Activated CD8-positive, alpha-beta T cell treated with anti-CD3 and anti-CD28 coated beads for 36 hours (primary cell): ENCODE results near the gene CRYBA4. TPM values are rescaled to one million over a fixed set of nuclear protein-coding genes. Genes with fewer than 3 reads are reported as not detected.

ENCODE experiments used
- ATAC-seq: fragments of 200-7000 bp; cut with Tn5 transposase; one replicate; pipeline ENCODE4 v1.10.0; 2021; ENCODE audit warnings: mild to moderate bottlenecking, moderate library complexity
- CTCF ChIA-PET: fragments of 350-600 bp; sonication (Branson Sonifier 250); formaldehyde crosslinking; loops from one replicate; lab custom pipeline; 2021; ENCODE audit warnings: antibody characterized with exemption; lab: Charles Lee
- POLR2A ChIA-PET: fragments of 350-600 bp; sonication (Branson Sonifier 250); formaldehyde crosslinking; loops from one replicate; lab custom pipeline; 2021; ENCODE audit warnings: antibody characterized with exemption; lab: Charles Lee
- DNase-seq: peaks from one replicate; pipeline ENCODE4 v3.0.0-alpha.2; 2020
- H3K27ac Mint-ChIP-seq: one replicate; pipeline ENCODE4 v1.8.0; 2021; ENCODE audit warnings: mild to moderate bottlenecking, mixed read lengths
- H3K27me3 Mint-ChIP-seq: one replicate; pipeline ENCODE4 v1.8.0; 2021; ENCODE audit warnings: mixed read lengths
- H3K36me3 Mint-ChIP-seq: one replicate; pipeline ENCODE4 v1.8.0; 2021; ENCODE audit warnings: low read depth, mixed read lengths
- H3K4me1 Mint-ChIP-seq: one replicate; pipeline ENCODE4 v1.8.0; 2021; ENCODE audit warnings: low read depth, mixed read lengths
- H3K4me3 Mint-ChIP-seq: one replicate; pipeline ENCODE4 v1.8.0; 2021; ENCODE audit warnings: mild to moderate bottlenecking, moderate library complexity, mixed read lengths
- H3K9me3 Mint-ChIP-seq: one replicate; pipeline ENCODE4 v1.8.0; 2021; ENCODE audit warnings: mixed read lengths
- intact Hi-C: fragments of 100-400 bp; cut with micrococcal nuclease; formaldehyde crosslinking; loops from one replicate; pipeline ENCODE4 v1.10.0; 2022
- total RNA-seq, 2 experiments: library from RNA; stranded (reverse); gene quantifications; one replicate each; pipeline ENCODE4 v1.2.3, GENCODE V29; 2021
- TF ChIP-seq, protein P1 (sequence below): fragments of 200-600 bp; IDR thresholded peaks from one replicate; pipeline ENCODE4 v1.8.0; 2022; ENCODE audit warnings: antibody characterized with exemption, mild to moderate bottlenecking

Gene CRYBA4
- total RNA-seq, 2 experiments from 2014 or later: not detected

DNA sequence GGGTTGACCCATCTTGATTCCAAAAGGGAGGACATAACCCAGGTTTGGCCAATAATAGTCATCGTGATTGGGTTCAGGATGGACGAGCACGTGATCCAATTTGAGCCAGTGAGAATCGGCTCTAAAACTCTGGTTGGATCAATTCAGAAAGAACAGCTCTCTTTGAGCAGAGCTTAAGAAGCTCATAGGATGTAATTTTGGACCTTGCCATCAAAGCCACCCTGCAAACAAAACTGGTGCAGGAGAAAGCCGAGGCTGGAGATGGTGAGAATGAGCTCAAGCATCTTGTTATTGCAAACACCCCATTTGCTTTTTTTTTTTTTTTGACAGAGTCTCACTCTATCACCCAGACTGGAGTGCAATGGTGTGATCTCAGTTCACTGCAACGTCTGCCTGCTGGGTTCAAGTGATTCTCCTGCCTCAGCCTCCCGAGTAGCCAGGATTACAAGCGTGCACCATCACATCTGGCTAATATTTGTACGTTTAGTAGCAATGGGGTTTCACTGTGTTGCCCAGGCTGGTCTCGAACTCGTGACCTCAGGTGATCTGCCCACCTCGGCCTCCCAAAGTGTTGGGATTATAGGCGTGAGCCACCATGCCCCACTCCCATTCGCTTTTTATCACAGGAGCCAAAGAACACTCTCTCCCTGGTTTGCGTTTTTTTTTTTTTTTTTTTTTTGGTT is 21.8 kb downstream of the CRYBA4 start:
- Mint-ChIP-seq H3K27ac (peak overlapping the region; percentile 96), H3K4me1 (peaks cover 80% of the 10 kb centered on the region), H3K9me3 (no peaks in the 10 kb centered on the region), H3K4me3 (peak overlapping the region; percentile 65), H3K27me3 (no peaks in the 10 kb centered on the region), H3K36me3 (no peaks in the 10 kb centered on the region)
- CTCF ChIA-PET: interaction anchor here (0.7 to 1.1 kb wide), 4 partner anchors 13 to 841 kb away, joined by 3 to 4 read pairs (median 3); no protein-coding TSS in a partner anchor
- no peak for ATAC-seq
- intact Hi-C loops: no loop called here
- no peak for DNase-seq
- POLR2A ChIA-PET: interaction anchor here (1.2 to 2.7 kb wide), 5 partner anchors 18 to 213 kb away, joined by 3 to 12 read pairs (median 7); partner anchors contain the start of genes HPS4 and SRRD
- TF ChIP-seq, protein P1, sequence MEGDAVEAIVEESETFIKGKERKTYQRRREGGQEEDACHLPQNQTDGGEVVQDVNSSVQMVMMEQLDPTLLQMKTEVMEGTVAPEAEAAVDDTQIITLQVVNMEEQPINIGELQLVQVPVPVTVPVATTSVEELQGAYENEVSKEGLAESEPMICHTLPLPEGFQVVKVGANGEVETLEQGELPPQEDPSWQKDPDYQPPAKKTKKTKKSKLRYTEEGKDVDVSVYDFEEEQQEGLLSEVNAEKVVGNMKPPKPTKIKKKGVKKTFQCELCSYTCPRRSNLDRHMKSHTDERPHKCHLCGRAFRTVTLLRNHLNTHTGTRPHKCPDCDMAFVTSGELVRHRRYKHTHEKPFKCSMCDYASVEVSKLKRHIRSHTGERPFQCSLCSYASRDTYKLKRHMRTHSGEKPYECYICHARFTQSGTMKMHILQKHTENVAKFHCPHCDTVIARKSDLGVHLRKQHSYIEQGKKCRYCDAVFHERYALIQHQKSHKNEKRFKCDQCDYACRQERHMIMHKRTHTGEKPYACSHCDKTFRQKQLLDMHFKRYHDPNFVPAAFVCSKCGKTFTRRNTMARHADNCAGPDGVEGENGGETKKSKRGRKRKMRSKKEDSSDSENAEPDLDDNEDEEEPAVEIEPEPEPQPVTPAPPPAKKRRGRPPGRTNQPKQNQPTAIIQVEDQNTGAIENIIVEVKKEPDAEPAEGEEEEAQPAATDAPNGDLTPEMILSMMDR: no peak

DNA sequence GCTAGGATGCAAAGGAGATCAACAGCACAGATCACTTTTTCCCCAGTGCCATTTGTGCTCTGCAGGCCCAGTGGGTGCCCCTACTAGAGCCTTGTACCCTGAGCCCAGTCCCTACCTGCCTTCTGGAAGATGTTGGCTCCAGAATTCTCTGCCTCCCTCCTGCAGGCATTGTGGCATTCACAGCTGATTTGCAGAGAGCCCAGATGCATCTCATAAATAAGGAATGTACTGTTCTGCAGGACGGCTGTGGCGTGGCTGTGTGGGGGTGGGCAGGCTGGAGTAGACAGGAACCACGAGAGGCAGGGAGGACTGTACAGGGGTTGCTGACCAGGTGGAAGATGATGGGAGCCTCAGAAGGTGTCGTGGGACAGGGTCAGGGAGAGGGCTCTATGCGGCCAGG is 24.4 kb downstream of the CRYBA4 start:
- CTCF ChIA-PET: interaction anchor here (1.4 kb wide), 1 partner anchor 279 kb away, joined by 3 read pairs; no protein-coding TSS in a partner anchor
- POLR2A ChIA-PET: no interaction called here

GRCh38 chr22:26648011-26648497 is 26.3 kb downstream of the CRYBA4 start:
- DNase-seq (peak; percentile 62), ATAC-seq (peak; percentile 41)
- Mint-ChIP-seq H3K4me3 (peak overlapping the region; percentile 49), H3K4me1 (peaks cover 76% of the 10 kb centered on the region), H3K36me3 (no peaks in the 10 kb centered on the region), H3K27me3 (no peaks in the 10 kb centered on the region), H3K27ac (peak overlapping the region; percentile 51), H3K9me3 (no peaks in the 10 kb centered on the region)
- TF ChIP-seq, protein P1: no peak
- POLR2A ChIA-PET: no interaction called here
- CTCF ChIA-PET: no interaction called here
- intact Hi-C loops: no loop called here

More for the DNA sequence above, 24.4 kb downstream of the CRYBA4 start:
- no peaks in the 10 kb centered on the region for H3K27me3 Mint-ChIP-seq
- no peak for DNase-seq
- intact Hi-C loops: no loop called here
- TF ChIP-seq, protein P1: no peak
- H3K4me3 Mint-ChIP-seq: no peak overlapping the region
- no peaks in the 10 kb centered on the region for H3K36me3 Mint-ChIP-seq
- no peaks in the 10 kb centered on the region for H3K9me3 Mint-ChIP-seq
- H3K27ac Mint-ChIP-seq: no peak overlapping the region
- H3K4me1 Mint-ChIP-seq: peaks cover 90% of the 10 kb centered on the region
- ATAC-seq: no peak

DNA sequence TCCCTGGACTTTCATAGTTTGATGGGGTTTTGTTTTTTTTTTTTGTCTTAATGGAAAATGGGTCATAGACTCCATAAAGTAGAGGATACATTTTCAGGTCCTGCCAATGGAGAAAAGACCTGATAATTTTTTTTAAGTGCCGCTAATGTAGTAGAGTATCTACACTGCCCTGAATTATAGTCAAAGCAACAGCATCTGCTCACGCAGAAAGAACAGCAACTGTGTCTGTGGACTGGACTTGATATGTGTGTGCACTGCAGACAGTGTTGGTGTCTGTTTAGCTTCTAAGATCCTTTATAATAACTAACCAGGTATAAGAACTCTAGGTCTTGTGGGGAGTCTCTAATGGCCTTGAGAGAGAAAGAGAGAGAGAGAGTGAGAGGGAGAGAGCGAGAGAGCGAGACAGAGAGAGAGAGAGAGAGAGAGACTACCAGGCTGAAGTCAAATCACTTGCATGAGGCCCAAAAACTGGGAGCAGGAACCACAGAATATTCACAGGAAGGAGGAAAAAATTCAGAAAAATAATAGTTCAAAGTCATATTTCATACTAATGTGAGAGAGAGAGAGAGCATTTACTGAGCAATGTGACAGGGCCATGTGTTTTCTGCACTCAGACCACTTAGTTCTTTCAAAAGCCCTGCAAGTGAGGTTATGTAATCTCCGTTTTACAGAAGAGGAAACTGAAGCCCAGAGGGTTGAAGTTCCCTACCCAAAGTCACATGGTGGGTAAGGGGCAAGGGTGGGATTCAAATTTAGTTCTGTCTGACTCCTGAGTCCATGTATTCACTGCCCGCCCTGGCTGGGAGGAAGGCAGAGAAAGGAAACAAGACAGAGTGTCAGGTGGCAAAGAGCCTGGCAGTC is 27.0 kb downstream of the CRYBA4 start:
- ATAC-seq: no peak
- no peaks in the 10 kb centered on the region for H3K27me3 Mint-ChIP-seq
- peak overlapping the region; percentile 51 for H3K27ac Mint-ChIP-seq
- no peaks in the 10 kb centered on the region for H3K36me3 Mint-ChIP-seq
- ChIA-PET POLR2A (interaction anchor here (0.7 kb wide), 1 partner anchor 54 kb away, joined by 3 read pairs; no protein-coding TSS in a partner anchor), CTCF (no interaction called here)
- H3K4me1 Mint-ChIP-seq: peaks cover 69% of the 10 kb centered on the region
- no peak for DNase-seq
- no peaks in the 10 kb centered on the region for H3K9me3 Mint-ChIP-seq
- intact Hi-C loops: no loop called here
- TF ChIP-seq, protein P1: no peak
- no peak overlapping the region for H3K4me3 Mint-ChIP-seq
